Measurements from ENCODE around the gene RAD21L1.
"Not testable (repeated sequence)": the region's sequence is repeated elsewhere in the genome, so short reads cannot be mapped to it uniquely, and the experiment has no call there.

Gene RAD21L1

GRCh38 chr20:1232286-1233111 lies 6.7 kb downstream of the RAD21L1 start:
- no peak for DNase-seq

GRCh38 chr20:1240549-1240948 lies 14.7 kb downstream of the RAD21L1 start:
- no peak for DNase-seq

- DNase-seq, result no peak
Observed at GRCh38 chr20:1241456-1241855, 15.6 kb downstream of the RAD21L1 start.

GRCh38 chr20:1242099-1242498 lies 16.3 kb downstream of the RAD21L1 start:
- DNase-seq, result no peak

- no peak for DNase-seq
Observed at GRCh38 chr20:1242530-1242929, 16.7 kb downstream of the RAD21L1 start.

GRCh38 chr20:1245578-1245977 lies 19.7 kb downstream of the RAD21L1 start:
- no peak for DNase-seq

GRCh38 chr20:1247689-1248088 lies 21.8 kb downstream of the RAD21L1 start:
- DNase-seq, result no peak

GRCh38 chr20:1250282-1250681 lies 24.4 kb downstream of the RAD21L1 start:
- DNase-seq, result not testable (repeated sequence)

- DNase-seq, result no peak
Observed at GRCh38 chr20:1252416-1252815, 26.6 kb downstream of the RAD21L1 start.

GRCh38 chr20:1254254-1254653 lies 28.4 kb downstream of the RAD21L1 start:
- DNase-seq, result no peak

- no peak for DNase-seq
Observed at GRCh38 chr20:1255675-1256074, 29.8 kb downstream of the RAD21L1 start.

- DNase-seq, result no peak
Observed at GRCh38 chr20:1263853-1264252, 38.0 kb downstream of the RAD21L1 start.

GRCh38 chr20:1264727-1265126 lies 38.9 kb downstream of the RAD21L1 start:
- no peak for DNase-seq

GRCh38 chr20:1265226-1265915 lies 39.5 kb downstream of the RAD21L1 start:
- DNase-seq, result no peak

GRCh38 chr20:1265916-1266166 lies 40.0 kb downstream of the RAD21L1 start:
- no peak for DNase-seq

GRCh38 chr20:1266167-1266973 lies 40.5 kb downstream of the RAD21L1 start, which contains the start of gene SNPH:
TSS of gene SNPH (plus strand) at chr20:1266294. CDS start at chr20:1296240, 29,946 bp downstream.
- no peak for DNase-seq

GRCh38 chr20:1267161-1267560 lies 41.3 kb downstream of the RAD21L1 start:
- no peak for DNase-seq

- no peak for DNase-seq
Observed at GRCh38 chr20:1267809-1268374, 42.0 kb downstream of the RAD21L1 start.

- DNase-seq, result no peak
Observed at GRCh38 chr20:1269235-1269634, 43.4 kb downstream of the RAD21L1 start.

GRCh38 chr20:1269850-1270249 lies 44.0 kb downstream of the RAD21L1 start:
- no peak for DNase-seq

GRCh38 chr20:1272368-1273100 lies 46.7 kb downstream of the RAD21L1 start:
- DNase-seq, result no peak

GRCh38 chr20:1273366-1273765 lies 47.5 kb downstream of the RAD21L1 start:
- no peak for DNase-seq
